ENCODE results near the gene ADGRL3.

DNA sequence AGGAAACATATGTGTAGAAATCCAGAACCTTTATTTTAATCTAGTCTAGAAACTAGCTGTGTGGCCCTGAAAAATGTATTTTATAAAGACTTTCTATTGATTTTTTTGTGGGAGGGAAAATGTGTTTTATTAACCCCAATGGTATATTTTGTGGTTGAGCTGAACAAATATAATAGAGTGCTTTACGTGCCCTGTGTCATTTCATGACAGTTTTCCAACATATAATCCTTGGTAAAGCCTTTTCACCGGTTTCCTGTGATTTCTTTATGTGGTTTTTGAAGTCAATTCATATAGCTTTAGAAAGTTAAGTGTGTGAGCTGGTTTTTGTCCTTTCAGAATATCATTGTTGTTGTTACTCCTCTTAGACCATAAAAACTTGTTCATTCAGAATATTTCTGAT, 375.7 kb downstream of the ADGRL3 start:
- TF ChIP-seq, protein P1, sequence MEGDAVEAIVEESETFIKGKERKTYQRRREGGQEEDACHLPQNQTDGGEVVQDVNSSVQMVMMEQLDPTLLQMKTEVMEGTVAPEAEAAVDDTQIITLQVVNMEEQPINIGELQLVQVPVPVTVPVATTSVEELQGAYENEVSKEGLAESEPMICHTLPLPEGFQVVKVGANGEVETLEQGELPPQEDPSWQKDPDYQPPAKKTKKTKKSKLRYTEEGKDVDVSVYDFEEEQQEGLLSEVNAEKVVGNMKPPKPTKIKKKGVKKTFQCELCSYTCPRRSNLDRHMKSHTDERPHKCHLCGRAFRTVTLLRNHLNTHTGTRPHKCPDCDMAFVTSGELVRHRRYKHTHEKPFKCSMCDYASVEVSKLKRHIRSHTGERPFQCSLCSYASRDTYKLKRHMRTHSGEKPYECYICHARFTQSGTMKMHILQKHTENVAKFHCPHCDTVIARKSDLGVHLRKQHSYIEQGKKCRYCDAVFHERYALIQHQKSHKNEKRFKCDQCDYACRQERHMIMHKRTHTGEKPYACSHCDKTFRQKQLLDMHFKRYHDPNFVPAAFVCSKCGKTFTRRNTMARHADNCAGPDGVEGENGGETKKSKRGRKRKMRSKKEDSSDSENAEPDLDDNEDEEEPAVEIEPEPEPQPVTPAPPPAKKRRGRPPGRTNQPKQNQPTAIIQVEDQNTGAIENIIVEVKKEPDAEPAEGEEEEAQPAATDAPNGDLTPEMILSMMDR (conservative IDR thresholded peaks at IDR 0.05; ENCODE audit: low read length), result no peak
- TF ChIP-seq EZH2phosphoT487 (IDR thresholded peaks at IDR 0.05; ENCODE audit: borderline replicate concordance, low read depth, low read length), result no peak

Measured in OCI-LY7 (cell line).